AG09309 (cell line): ENCODE data around the gene APOC1.

Experiments used
- DNase-seq: peaks from one replicate; pipeline ENCODE4 v3.0.0-alpha.2; 2010; ENCODE audit warnings: low read depth
- H3K4me3 ChIP-seq: 2 replicates; pipeline ENCODE4 v1.5.1; 2011; ENCODE audit warnings: mild to moderate bottlenecking, low read depth, low read length, moderate library complexity; ENCODE audit not compliant: control insufficient read depth
- TF ChIP-seq, protein P1 (sequence below): IDR thresholded peaks from 2 replicates; pipeline ENCODE4 v1.5.1; 2011; ENCODE audit warnings: mild to moderate bottlenecking, low read depth, low read length, inconsistent platforms; ENCODE audit not compliant: insufficient read depth, control insufficient read depth; ENCODE audit errors: missing control alignments

Gene APOC1

DNA sequence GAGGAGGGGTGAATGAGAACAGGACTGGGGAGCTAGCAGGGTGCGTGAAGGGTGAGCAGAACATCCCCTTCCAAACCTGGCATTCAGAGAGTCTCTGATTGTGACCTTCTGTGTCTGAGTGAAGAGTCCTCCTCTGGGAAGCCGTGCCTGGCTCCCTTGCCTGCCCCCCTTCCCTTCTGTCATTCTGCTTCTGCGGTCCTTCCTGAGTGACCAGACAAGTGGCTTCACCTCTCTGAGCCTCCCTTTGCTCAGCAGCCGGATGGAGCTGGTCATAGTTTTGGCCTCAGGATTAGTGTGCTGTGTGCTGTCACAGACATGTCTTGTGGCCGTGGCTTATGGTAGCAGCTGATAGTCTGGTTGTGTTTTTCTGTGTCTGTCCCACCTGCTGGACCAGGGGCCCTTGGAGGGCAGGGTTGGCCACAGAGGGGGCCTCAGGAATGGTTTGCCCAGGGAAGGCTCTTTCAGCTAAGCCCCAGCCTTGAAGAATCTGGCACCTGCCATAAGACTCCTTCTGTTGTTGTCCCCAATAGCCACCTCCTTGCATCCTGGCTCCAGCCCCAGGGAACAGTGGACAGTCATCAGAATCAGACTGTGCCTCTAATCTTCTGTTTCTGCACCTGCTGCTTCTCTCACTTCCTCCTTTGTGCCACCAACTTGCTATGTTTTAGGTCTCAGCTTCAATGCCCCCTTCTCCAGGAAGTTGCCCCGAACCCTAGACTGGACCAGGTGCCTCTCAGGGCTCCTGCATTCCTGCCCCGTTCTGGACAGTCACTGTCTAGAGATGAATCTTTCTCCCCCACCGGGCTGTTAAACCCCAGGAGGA is 46.7 kb downstream of the APOC1 start:
- no peak for DNase-seq
- H3K4me3 ChIP-seq, result no peak overlapping the region
- TF ChIP-seq, protein P1, sequence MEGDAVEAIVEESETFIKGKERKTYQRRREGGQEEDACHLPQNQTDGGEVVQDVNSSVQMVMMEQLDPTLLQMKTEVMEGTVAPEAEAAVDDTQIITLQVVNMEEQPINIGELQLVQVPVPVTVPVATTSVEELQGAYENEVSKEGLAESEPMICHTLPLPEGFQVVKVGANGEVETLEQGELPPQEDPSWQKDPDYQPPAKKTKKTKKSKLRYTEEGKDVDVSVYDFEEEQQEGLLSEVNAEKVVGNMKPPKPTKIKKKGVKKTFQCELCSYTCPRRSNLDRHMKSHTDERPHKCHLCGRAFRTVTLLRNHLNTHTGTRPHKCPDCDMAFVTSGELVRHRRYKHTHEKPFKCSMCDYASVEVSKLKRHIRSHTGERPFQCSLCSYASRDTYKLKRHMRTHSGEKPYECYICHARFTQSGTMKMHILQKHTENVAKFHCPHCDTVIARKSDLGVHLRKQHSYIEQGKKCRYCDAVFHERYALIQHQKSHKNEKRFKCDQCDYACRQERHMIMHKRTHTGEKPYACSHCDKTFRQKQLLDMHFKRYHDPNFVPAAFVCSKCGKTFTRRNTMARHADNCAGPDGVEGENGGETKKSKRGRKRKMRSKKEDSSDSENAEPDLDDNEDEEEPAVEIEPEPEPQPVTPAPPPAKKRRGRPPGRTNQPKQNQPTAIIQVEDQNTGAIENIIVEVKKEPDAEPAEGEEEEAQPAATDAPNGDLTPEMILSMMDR, result no peak

DNA sequence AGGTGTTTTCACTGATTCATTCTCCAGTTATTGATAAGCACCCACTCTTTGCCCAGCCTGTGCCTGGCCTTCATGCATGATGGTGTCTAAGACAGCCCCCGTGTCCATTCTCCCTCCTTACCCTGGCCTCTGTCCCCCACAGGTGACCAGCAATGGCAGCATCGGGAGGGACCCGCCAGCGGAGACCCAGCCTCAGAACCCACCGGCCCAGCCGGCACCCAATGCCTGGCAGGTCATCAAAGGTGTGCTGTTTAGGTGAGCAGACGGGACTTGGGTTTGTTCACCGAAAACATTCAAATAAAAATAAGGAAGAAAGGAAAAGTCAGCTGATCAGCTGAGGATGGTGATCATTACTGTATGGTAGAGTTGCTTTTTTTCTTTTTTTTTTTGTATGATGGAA is 47.4 kb downstream of the APOC1 start:
- DNase-seq, result no peak
- H3K4me3 ChIP-seq, result no peak overlapping the region
- TF ChIP-seq, protein P1, result no peak

DNA sequence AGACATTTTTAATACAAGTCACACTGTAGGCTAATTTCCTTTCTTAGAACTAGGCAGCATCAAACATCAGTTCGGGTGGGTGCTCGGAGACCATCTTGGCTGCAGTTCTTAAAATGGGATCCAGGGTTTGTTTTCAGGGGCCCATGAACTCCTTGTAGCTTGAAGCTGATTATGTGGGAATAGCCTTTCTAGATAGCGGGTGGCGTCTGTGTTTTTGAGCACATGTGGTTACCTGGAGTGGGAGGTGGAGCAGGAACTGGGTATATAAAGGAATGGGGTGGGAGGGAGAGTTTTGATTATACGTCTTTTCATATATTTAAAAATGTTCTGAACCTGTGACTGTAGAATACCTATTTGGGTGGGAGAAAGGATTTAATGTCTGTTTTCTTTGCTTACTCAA is 53.7 kb downstream of the APOC1 start:
- TF ChIP-seq, protein P1, result no peak
- H3K4me3 ChIP-seq, result no peak overlapping the region
- DNase-seq, result no peak

DNA sequence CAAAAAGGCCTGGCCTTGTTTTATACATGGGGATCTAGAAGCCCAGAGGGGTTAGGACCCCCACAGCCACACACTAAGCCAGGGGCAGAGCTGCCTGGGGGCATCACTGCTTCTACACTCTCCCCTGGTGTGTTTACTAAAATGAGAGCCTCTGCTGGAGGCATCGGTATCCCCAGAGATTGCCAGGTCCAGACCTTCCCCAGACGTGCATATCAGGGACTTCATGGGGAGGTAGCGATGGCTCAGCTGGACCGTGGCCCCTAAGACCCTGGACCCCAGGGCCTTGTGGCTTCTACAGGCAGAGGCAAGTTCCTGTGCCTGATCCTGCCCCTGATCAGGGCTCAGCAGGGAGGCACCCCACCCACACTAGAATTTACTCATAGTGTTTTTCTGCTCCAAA is 54.3 kb downstream of the APOC1 start:
- no peak overlapping the region for H3K4me3 ChIP-seq
- TF ChIP-seq, protein P1, result no peak
- DNase-seq, result no peak
